ENCODE data around the gene PSORS1C2. TPM values are rescaled to one million over a fixed set of nuclear protein-coding genes. Genes with fewer than 3 reads are reported as not detected.
"Not testable (repeated sequence)": the region's sequence is repeated elsewhere in the genome, so short reads cannot be mapped to it uniquely, and the experiment has no call there.

Gene PSORS1C2
- total and polyA plus RNA-seq, 9 donors: 0.09 to 0.27 (median 0.26) TPM; not detected in 3

DNA sequence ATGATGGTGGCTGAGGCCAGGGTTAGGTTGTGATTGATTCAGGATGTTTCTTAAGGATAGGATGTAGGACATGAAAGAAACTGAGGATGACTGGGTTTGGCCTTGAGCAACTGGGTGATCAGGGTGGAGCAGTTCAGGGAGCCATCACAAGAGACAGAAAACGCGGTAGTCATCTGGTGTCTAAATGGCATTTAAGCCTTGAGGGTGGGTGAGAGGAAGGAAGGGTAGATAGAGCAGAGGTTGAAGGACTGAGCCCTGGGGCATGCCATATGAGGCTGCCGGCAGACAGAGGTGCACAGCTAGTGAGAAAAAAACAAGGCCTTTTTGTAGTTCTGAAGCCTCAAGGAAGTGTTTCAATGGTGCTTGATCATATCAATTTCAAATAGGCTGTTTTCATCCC is 29.7 kb upstream of the PSORS1C2 start:
- no peak for DNase-seq
- no peaks in the 10 kb centered on the region for H3K9me3 ChIP-seq (replicated peaks; ENCODE audit: control insufficient read depth, low read depth, low read length)
- no peak overlapping the region for H3K4me3 ChIP-seq (ENCODE audit: low read length)
- H3K36me3 ChIP-seq (ENCODE audit: control insufficient read depth, insufficient read depth, low read length): peaks cover 5% of the 10 kb centered on the region
- H3K27me3 ChIP-seq (ENCODE audit: control insufficient read depth, insufficient read depth, low read length): peaks cover 10% of the 10 kb centered on the region
- no peaks in the 10 kb centered on the region for H3K4me1 ChIP-seq (ENCODE audit: control insufficient read depth, insufficient read depth, low read length)
- H3K27ac ChIP-seq (ENCODE audit: low read length): no peak overlapping the region
- WGBS (ENCODE audit: insufficient coverage): 20% methylated on average over 2 of the region's 3 CpGs

DNA sequence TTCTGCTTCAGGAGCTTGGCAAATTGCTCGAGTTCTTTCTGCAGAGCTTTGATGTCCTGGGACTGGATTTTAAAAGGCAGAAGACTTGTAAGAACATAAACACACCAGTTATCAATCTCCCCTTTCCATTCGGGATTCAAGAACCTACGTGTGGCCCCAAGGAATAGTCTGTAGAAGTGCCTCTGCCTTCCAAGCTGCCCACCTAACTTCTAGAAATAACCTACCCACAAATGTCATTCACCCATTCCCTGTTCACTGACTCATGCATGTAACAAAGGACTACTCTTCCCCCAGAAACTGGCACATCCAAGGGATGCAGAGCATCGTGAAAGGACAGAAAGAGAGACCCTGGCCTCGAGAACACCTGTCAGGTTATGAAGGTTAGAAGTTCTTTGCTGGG is 27.1 kb upstream of the PSORS1C2 start:
- Histone ChIP-seq H3K27ac (ENCODE audit: low read length) (no peak overlapping the region), H3K4me1 (ENCODE audit: control insufficient read depth, insufficient read depth, low read length) (no peaks in the 10 kb centered on the region), H3K9me3 (replicated peaks; ENCODE audit: control insufficient read depth, low read depth, low read length) (no peaks in the 10 kb centered on the region), H3K36me3 (ENCODE audit: control insufficient read depth, insufficient read depth, low read length) (peaks cover 21% of the 10 kb centered on the region), H3K4me3 (ENCODE audit: low read length) (no peak overlapping the region), H3K27me3 (ENCODE audit: control insufficient read depth, insufficient read depth, low read length) (peaks cover 7% of the 10 kb centered on the region)
- no peak for DNase-seq
- WGBS (ENCODE audit: insufficient coverage): 69% methylated on average over 4 of the region's 5 CpGs

DNA sequence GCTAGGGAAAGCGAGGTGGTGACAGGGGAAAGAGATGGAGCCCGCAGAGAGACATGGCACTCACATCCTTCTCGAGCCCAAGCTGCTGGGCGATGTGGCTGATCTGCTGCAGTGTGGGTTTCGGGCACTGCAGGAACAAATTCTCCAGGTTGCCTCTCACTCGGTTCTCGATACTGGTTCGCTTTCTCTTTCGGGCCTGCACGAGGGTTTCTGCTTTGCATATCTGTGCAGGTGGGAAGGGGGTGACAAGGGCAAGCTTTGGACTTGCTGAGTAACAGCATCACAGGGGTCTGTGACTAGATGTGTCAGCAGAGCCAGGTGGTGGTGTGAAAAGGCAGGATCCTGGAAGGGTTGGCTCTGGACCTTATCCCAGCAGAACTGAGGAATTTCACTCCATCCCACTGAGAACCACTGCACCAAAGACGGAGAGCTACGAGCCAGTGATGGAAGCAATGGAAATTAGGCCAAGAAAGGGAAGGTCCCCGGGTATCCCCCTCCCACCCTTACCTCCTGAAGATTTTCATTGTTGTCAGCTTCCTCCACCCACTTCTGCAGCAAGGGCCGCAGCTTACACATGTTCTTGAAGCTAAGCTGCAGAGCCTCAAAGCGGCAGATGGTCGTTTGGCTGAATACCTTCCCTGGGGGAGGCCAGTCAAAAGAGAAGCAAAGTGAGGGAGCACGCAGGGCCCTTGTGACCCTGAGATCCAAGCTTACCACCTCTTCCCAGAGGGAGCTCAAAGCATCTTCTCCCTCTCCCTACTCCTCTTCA is 26.4 kb upstream of the PSORS1C2 start:
- peaks cover 21% of the 10 kb centered on the region for H3K36me3 ChIP-seq (ENCODE audit: control insufficient read depth, insufficient read depth, low read length)
- not testable (repeated sequence) for H3K27me3 ChIP-seq (ENCODE audit: control insufficient read depth, insufficient read depth, low read length); H3K4me3 ChIP-seq (ENCODE audit: low read length); H3K27ac ChIP-seq (ENCODE audit: low read length); H3K9me3 ChIP-seq (replicated peaks; ENCODE audit: control insufficient read depth, low read depth, low read length); H3K4me1 ChIP-seq (ENCODE audit: control insufficient read depth, insufficient read depth, low read length); DNase-seq
- WGBS (ENCODE audit: insufficient coverage): 83% methylated on average over 4 of the region's 17 CpGs

DNA sequence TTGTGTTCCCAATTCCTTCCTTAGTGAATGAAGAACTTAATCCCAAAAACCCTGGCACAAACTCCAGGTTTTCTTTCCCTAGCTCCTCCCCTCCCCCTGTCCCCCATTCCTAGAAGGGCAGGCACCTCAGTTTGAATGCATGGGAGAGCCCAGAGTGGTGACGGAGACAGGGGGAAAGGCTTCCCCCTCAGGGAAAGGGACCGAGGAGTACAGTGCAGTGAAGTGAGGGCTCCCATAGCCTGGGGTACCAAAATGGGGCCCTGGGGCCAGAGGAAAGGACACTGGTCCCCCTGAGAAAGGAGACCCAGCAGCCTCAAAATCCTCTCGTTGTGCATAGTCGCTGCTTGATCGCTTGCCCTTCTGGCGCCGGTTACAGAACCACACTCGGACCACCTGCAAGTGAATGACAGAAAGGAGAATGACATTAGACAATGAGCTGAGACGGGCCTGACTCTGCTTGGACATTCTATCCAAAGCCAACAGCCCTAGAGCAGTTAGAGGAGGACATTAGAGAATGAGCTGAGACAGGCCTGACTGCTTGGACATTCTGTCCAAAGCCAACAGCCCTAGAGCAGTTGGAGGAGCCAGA is 25.7 kb upstream of the PSORS1C2 start:
- DNase-seq; H3K27me3 ChIP-seq (ENCODE audit: control insufficient read depth, insufficient read depth, low read length); H3K27ac ChIP-seq (ENCODE audit: low read length); H3K4me3 ChIP-seq (ENCODE audit: low read length); H3K4me1 ChIP-seq (ENCODE audit: control insufficient read depth, insufficient read depth, low read length); H3K9me3 ChIP-seq (replicated peaks; ENCODE audit: control insufficient read depth, low read depth, low read length): not testable (repeated sequence)
- WGBS (ENCODE audit: insufficient coverage): 95% methylated on average over 4 of the region's 9 CpGs
- H3K36me3 ChIP-seq (ENCODE audit: control insufficient read depth, insufficient read depth, low read length): peaks cover 21% of the 10 kb centered on the region

DNA sequence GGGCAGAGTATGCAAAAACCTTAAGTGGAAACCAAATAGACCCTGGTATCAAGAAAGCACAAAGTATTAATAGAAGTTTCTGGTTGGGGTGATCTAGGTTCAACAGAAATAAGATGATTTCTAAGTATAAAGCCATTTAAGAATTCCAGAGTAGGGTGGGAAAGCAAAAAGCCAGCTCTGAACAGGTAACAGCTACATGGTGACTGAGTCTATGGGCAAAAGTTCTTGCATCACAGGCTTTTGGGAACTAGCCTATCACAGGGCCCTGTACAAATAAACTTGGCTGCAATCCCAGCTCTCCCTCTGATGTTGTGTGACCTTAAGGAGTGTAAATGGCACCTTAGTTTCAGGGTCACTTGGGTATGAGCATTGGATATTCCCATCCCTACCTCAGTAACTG is 25.1 kb upstream of the PSORS1C2 start:
- no peaks in the 10 kb centered on the region for H3K9me3 ChIP-seq (replicated peaks; ENCODE audit: control insufficient read depth, low read depth, low read length)
- no peak for DNase-seq
- H3K4me3 ChIP-seq (ENCODE audit: low read length): no peak overlapping the region
- H3K27ac ChIP-seq (ENCODE audit: low read length): no peak overlapping the region
- no peaks in the 10 kb centered on the region for H3K27me3 ChIP-seq (ENCODE audit: control insufficient read depth, insufficient read depth, low read length)
- peaks cover 11% of the 10 kb centered on the region for H3K4me1 ChIP-seq (ENCODE audit: control insufficient read depth, insufficient read depth, low read length)
- peaks cover 21% of the 10 kb centered on the region for H3K36me3 ChIP-seq (ENCODE audit: control insufficient read depth, insufficient read depth, low read length)

DNA sequence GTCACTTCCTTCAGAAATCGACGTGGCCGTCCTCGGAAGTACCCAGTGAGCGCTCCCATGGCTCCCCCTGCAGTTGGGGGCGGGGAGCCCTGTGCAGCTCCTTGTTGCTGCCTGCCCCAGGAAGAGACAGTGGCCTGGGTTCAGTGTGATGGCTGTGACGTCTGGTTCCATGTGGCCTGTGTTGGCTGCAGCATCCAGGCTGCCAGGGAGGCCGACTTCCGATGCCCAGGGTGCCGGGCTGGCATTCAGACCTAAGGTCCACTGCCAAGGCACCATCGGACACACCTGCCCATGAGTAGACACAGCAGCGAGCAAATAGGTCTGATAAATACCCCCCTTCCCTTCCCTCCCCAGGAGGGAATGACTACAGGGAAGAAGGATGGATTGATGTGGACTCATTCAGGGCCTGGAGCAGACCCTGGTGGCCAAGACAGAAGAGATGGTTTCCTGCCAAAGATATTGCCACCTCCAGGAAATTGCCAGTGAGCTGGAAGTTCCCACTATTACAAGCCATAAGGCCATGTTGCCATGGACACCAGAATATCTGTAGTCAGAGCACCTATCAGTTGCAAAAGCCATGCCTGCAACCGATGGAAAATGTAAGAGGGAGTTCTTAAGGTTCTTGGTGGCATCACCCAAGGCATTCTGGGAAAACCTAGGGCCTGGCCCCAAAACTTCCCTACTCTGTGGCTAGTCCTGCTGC is 23.7 kb upstream of the PSORS1C2 start:
- 83% methylated on average over 11 of the region's 13 CpGs for WGBS (ENCODE audit: insufficient coverage)
- no peaks in the 10 kb centered on the region for H3K9me3 ChIP-seq (replicated peaks; ENCODE audit: control insufficient read depth, low read depth, low read length)
- no peaks in the 10 kb centered on the region for H3K27me3 ChIP-seq (ENCODE audit: control insufficient read depth, insufficient read depth, low read length)
- H3K36me3 ChIP-seq (ENCODE audit: control insufficient read depth, insufficient read depth, low read length): peaks cover 21% of the 10 kb centered on the region
- no peak overlapping the region for H3K27ac ChIP-seq (ENCODE audit: low read length)
- DNase-seq: no peak
- H3K4me1 ChIP-seq (ENCODE audit: control insufficient read depth, insufficient read depth, low read length): peaks cover 12% of the 10 kb centered on the region
- no peak overlapping the region for H3K4me3 ChIP-seq (ENCODE audit: low read length)

DNA sequence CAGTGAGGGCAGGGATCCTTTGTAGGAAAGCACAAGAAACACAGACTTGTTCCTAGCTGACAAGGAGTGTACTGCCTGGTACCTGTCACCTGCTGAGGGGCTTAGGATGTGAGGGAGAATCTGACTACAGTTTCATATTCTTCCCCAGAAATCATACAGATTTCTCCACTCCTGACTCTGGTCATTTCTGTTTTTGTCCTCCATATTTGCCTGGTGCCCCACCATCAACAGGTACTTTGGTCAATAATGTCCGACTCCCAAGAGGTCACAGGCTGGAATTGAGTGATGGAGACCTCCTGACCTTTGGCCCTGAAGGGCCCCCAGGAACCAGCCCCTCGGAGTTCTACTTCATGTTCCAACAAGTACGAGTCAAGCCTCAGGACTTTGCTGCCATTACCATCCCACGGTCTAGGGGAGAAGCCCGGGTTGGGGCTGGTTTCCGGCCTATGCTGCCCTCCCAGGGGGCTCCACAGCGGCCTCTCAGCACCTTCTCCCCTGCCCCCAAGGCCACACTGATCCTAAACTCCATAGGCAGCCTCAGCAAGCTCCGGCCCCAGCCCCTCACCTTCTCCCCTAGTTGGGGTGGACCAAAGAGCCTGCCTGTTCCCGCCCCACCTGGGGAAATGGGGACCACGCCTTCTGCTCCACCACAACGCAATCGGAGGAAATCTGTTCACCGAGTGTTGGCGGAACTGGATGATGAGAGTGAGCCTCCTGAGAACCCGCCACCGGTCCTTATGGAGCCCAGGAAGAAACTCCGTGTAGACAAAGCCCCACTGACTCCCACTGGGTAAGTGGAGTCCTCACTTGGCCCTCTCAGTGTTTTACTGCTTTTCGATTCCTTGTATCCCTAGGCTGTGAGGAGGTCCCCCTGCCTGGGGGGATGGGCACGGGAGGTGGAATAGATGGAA is 22.6 kb upstream of the PSORS1C2 start:
- DNase-seq: no peak
- H3K36me3 ChIP-seq (ENCODE audit: control insufficient read depth, insufficient read depth, low read length): peaks cover 21% of the 10 kb centered on the region
- no peak overlapping the region for H3K27ac ChIP-seq (ENCODE audit: low read length)
- H3K9me3 ChIP-seq (replicated peaks; ENCODE audit: control insufficient read depth, low read depth, low read length): no peaks in the 10 kb centered on the region
- H3K4me1 ChIP-seq (ENCODE audit: control insufficient read depth, insufficient read depth, low read length): peaks cover 17% of the 10 kb centered on the region
- WGBS (ENCODE audit: insufficient coverage): 82% methylated on average over 15 of the region's 19 CpGs
- no peaks in the 10 kb centered on the region for H3K27me3 ChIP-seq (ENCODE audit: control insufficient read depth, insufficient read depth, low read length)
- H3K4me3 ChIP-seq (ENCODE audit: low read length): no peak overlapping the region

DNA sequence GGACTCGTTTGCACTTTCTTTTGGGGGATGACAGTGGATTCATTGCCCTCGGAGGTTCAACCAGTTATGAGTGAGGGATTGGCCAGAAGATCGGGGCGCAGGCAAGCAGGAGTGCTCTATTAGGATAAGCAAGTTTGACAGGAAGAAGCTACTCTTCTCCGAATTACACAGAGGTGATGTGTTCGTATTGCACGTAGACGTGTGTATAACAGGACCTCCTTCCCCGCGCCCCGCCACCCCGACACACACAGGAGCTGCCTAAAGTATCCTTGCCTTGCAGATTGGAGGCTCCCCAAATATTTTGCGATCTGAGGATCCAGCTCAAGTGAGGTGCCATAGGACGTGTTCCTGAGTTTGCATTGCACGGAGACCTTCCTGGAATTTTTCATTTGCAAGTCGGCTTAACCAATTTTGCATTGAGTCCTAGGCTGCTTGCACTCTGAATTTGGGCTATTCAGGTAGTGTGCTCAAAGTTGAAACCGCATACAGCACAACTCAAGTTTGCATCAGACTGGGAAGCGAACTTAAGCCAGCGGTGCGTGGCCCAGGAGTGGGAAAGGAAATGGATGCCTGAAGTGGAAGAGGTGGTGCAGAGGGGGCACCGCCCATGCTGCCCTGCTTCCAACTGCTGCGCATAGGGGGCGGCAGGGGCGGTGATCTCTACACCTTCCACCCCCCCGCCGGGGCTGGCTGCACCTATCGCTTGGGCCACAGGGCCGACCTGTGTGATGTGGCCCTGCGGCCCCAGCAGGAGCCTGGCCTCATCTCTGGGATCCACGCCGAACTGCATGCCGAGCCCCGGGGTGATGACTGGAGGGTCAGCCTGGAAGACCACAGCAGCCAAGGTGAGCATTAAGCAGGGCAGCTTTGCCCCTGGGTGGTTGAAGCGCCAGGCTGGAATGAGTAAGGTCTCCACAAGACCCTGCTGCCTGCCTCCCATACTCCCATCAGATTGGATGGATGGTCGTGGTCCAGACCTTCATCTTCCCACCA is 20.3 kb upstream of the PSORS1C2 start:
- H3K36me3 ChIP-seq (ENCODE audit: control insufficient read depth, insufficient read depth, low read length): peaks cover 37% of the 10 kb centered on the region
- peaks cover 17% of the 10 kb centered on the region for H3K4me1 ChIP-seq (ENCODE audit: control insufficient read depth, insufficient read depth, low read length)
- peak overlapping the region; percentile 91 for H3K27ac ChIP-seq (ENCODE audit: low read length)
- no peak for DNase-seq
- no peaks in the 10 kb centered on the region for H3K27me3 ChIP-seq (ENCODE audit: control insufficient read depth, insufficient read depth, low read length)
- 8% methylated on average over 25 of the region's 35 CpGs for WGBS (ENCODE audit: insufficient coverage)
- H3K4me3 ChIP-seq (ENCODE audit: low read length): peak overlapping the region; percentile 84
- H3K9me3 ChIP-seq (replicated peaks; ENCODE audit: control insufficient read depth, low read depth, low read length): no peaks in the 10 kb centered on the region

Measured in muscle of leg (tissue), 11 donors.